Natural killer cell (primary cell): ENCODE measurements around the gene LIN7B. TPM values are rescaled to one million over a fixed set of nuclear protein-coding genes. Genes with fewer than 3 reads are reported as not detected.

ENCODE experiments used
- ATAC-seq, 3 donors: fragments of 150-1000 bp in 2 of 3; fragments of 200-7000 bp in 1 of 3; cut with Tn5 transposase; 1 replicate in 1 of 3; 2 replicates in 2 of 3; pipeline ENCODE4 v1.10.0; 2021; ENCODE audit warnings: mild to moderate bottlenecking in 2 of 3, moderate library complexity in 2 of 3
- DNase-seq, 2 donors: peaks; one replicate each; pipeline versions ENCODE4 v3.0.0 to v3.0.0-alpha.2; 2013 to 2021; ENCODE audit warnings: mixed read lengths in 1 of 2
- H3K27ac ChIP-seq: one replicate; pipeline ENCODE4 v1.5.1; 2013; ENCODE audit warnings: mild to moderate bottlenecking, low read length
- H3K27me3 ChIP-seq: one replicate; pipeline ENCODE4 v1.6.1; 2013; ENCODE audit warnings: low read length; ENCODE audit not compliant: control insufficient read depth, insufficient read depth
- H3K36me3 ChIP-seq: one replicate; pipeline ENCODE4 v1.6.1; 2013; ENCODE audit warnings: low read length; ENCODE audit not compliant: control insufficient read depth, insufficient read depth
- H3K4me1 ChIP-seq: one replicate; pipeline ENCODE4 v1.6.1; 2013; ENCODE audit warnings: low read length; ENCODE audit not compliant: control insufficient read depth, insufficient read depth
- H3K4me3 ChIP-seq: one replicate; pipeline ENCODE4 v1.5.1; 2013; ENCODE audit warnings: low read length
- H3K9me3 ChIP-seq: one replicate; pipeline ENCODE4 v1.6.1; 2013; ENCODE audit warnings: low read length; ENCODE audit not compliant: control insufficient read depth, insufficient read depth
- H3K27ac Mint-ChIP-seq, 2 donors: one replicate each; pipeline ENCODE4 v1.8.0; 2022; ENCODE audit warnings: mild to moderate bottlenecking in 2 of 2, mixed read lengths in 2 of 2, moderate library complexity in 1 of 2
- H3K27me3 Mint-ChIP-seq, 2 donors: one replicate each; pipeline ENCODE4 v1.8.0; 2022; ENCODE audit warnings: low read depth in 2 of 2, mixed read lengths in 2 of 2
- H3K36me3 Mint-ChIP-seq: one replicate; pipeline ENCODE4 v1.8.0; 2022; ENCODE audit warnings: mixed read lengths
- H3K4me1 Mint-ChIP-seq, 2 donors: one replicate each; pipeline ENCODE4 v1.8.0; 2022; ENCODE audit warnings: mixed read lengths in 2 of 2
- H3K4me3 Mint-ChIP-seq: one replicate; pipeline ENCODE4 v1.8.0; 2022; ENCODE audit warnings: mild to moderate bottlenecking, moderate library complexity, mixed read lengths
- H3K9me3 Mint-ChIP-seq, 2 donors: one replicate each; pipeline ENCODE4 v1.8.0; 2022; ENCODE audit warnings: mixed read lengths in 2 of 2
- CTCF ChIP-seq: fragments of 200-600 bp; IDR thresholded peaks from one replicate; pipeline ENCODE4 v1.8.0; 2022; ENCODE audit warnings: antibody characterized with exemption
- WGBS: methylation state at CpG from one replicate; pipeline ENCODE4 v1.1.7; 2013; ENCODE audit warnings: missing lambda C conversion rate; ENCODE audit not compliant: insufficient coverage; 5-methylcytosine and 5-hydroxymethylcytosine counted together
- intact Hi-C: fragments of 100-400 bp; cut with micrococcal nuclease; formaldehyde crosslinking; loops from one replicate; pipeline ENCODE4 v1.14.2; 2022
- total RNA-seq, 4 donors: library from RNA; stranded (reverse); fragments of 120-200 nt in 1 of 4; gene quantifications; one replicate each; pipeline versions ENCODE4 v1.2.3 to v1.2.4, GENCODE V29; 2013 to 2022

LIN7B gene
- total RNA-seq, 3 donors from 2014 or later (not counting 1 experiment from before 2014, with no cell fraction given) = 6.2 to 8.8 (median 6.5) TPM

GRCh38 chr19:49101160-49101559, 13.0 kb upstream of the LIN7B start:
- no peak overlapping the region for H3K4me3 Mint-ChIP-seq
- H3K9me3 ChIP-seq = no peaks in the 10 kb centered on the region
- DNase-seq (no peak), ATAC-seq (no peak)
- H3K36me3 Mint-ChIP-seq = no peaks in the 10 kb centered on the region
- H3K9me3 Mint-ChIP-seq = no peaks in the 10 kb centered on the region
- H3K27ac ChIP-seq = no peak overlapping the region
- peaks cover 73% of the 10 kb centered on the region for H3K36me3 ChIP-seq
- WGBS = 94% methylated on average over 12 of the region's 12 CpGs
- TF ChIP-seq CTCF = no peak
- intact Hi-C loops = no loop called here
- no peaks in the 10 kb centered on the region for H3K4me1 ChIP-seq
- no peaks in the 10 kb centered on the region for H3K27me3 Mint-ChIP-seq
- no peaks in the 10 kb centered on the region for H3K27me3 ChIP-seq
- H3K27ac Mint-ChIP-seq = peak overlapping the region in 1 of 2 donors; percentile 25
- no peak overlapping the region for H3K4me3 ChIP-seq
- peaks cover 5 to 23% of the 10 kb centered on the region in 2 donors for H3K4me1 Mint-ChIP-seq

- Mint-ChIP-seq H3K27ac (no peak overlapping the region), H3K36me3 (peaks cover 9% of the 10 kb centered on the region), H3K4me1 (peaks cover 12 to 34% of the 10 kb centered on the region in 2 donors), H3K4me3 (no peak overlapping the region), H3K27me3 (no peaks in the 10 kb centered on the region), H3K9me3 (no peaks in the 10 kb centered on the region)
- WGBS = 96% methylated on average over 12 of the region's 12 CpGs
- H3K4me1 ChIP-seq = no peaks in the 10 kb centered on the region
- intact Hi-C loops = no loop called here
- no peak overlapping the region for H3K27ac ChIP-seq
- H3K4me3 ChIP-seq = no peak overlapping the region
- no peaks in the 10 kb centered on the region for H3K9me3 ChIP-seq
- no peaks in the 10 kb centered on the region for H3K27me3 ChIP-seq
- no peak for TF ChIP-seq CTCF
- ATAC-seq = no peak
- DNase-seq = no peak
- H3K36me3 ChIP-seq = peaks cover 75% of the 10 kb centered on the region
Measured at GRCh38 chr19:49102303-49102702, 11.9 kb upstream of the LIN7B start.

DNA sequence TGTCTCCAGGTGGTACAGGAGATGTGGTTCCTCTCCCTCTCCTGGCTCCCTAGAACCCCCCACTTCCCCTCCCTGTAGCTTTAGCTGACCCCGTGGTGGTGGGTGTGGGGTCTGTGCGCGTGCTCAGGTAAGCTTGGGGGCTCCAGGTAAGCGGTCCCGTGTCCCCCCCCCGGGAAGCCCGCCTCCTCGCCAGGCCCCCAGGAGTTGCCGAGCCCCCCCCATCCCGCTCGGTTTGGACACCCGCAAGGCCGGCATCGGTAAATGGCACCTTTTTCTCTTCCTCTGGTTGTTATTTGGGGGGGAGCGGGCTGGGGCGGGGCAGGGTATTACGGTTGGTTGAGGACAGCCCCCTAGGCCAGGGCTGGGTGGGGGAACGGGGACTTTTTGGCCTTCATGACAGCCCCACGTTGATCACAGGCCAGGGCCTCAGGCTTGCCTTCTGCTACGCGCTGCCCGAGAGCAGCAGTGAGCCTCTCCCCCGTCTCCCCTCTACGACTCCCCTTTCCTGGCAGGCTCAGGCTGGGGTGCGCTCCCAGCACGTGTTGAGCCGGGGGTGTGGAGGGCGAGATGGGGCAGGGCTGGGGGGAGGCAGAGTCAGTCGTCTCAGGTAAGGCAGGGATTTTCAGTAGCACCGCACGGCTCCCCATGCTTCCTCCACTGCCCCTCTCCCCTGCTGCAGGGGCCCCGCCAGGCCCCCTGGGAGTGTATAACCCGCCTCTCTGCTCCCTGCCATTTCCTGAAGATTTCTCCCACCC, 10.7 kb upstream of the LIN7B start:
- Histone ChIP-seq H3K4me3 (no peak overlapping the region), H3K36me3 (peaks cover 72% of the 10 kb centered on the region), H3K4me1 (no peaks in the 10 kb centered on the region), H3K27ac (no peak overlapping the region), H3K9me3 (no peaks in the 10 kb centered on the region), H3K27me3 (no peaks in the 10 kb centered on the region)
- DNase-seq (no peak), ATAC-seq (no peak)
- Mint-ChIP-seq H3K27ac (no peak overlapping the region), H3K4me1 (peaks cover 12 to 29% of the 10 kb centered on the region in 2 donors), H3K9me3 (no peaks in the 10 kb centered on the region), H3K36me3 (peaks cover 11% of the 10 kb centered on the region), H3K4me3 (no peak overlapping the region), H3K27me3 (no peaks in the 10 kb centered on the region)
- intact Hi-C loops = no loop called here
- no peak for TF ChIP-seq CTCF
- 90% methylated on average over 32 of the region's 33 CpGs for WGBS
